Activated T-cell treated with anti-CD3 and anti-CD28 coated beads, Interleukin-2, amount 50 U/mL, for 4 hours (primary cell): ENCODE data around the gene FOXA2. TPM values are rescaled to one million over a fixed set of nuclear protein-coding genes. Genes with fewer than 3 reads are reported as not detected.

Source experiments
- ATAC-seq, 2 donors: fragments of 200-7000 bp; cut with Tn5 transposase; one replicate each; pipeline ENCODE4 v1.10.0; 2021
- DNase-seq: peaks from one replicate; pipeline ENCODE4 v3.0.0-alpha.2; 2020
- H3K27me3 Mint-ChIP-seq: one replicate; pipeline ENCODE4 v1.8.0; 2021; ENCODE audit warnings: low read depth, mixed read lengths
- H3K36me3 Mint-ChIP-seq: one replicate; pipeline ENCODE4 v1.8.0; 2022; ENCODE audit warnings: mixed read lengths; ENCODE audit not compliant: insufficient read depth
- H3K4me1 Mint-ChIP-seq: one replicate; pipeline ENCODE4 v1.8.0; 2021; ENCODE audit warnings: low read depth, mixed read lengths
- H3K4me3 Mint-ChIP-seq: one replicate; pipeline ENCODE4 v1.8.0; 2021; ENCODE audit warnings: mild to moderate bottlenecking, moderate library complexity, mixed read lengths
- H3K9me3 Mint-ChIP-seq: one replicate; pipeline ENCODE4 v1.8.0; 2021; ENCODE audit warnings: mixed read lengths
- total RNA-seq, 3 donors: library from RNA; stranded (reverse); gene quantifications; one replicate each; pipeline ENCODE4 v1.2.1, GENCODE V29; 2021

Gene FOXA2
- not detected for total RNA-seq

DNA sequence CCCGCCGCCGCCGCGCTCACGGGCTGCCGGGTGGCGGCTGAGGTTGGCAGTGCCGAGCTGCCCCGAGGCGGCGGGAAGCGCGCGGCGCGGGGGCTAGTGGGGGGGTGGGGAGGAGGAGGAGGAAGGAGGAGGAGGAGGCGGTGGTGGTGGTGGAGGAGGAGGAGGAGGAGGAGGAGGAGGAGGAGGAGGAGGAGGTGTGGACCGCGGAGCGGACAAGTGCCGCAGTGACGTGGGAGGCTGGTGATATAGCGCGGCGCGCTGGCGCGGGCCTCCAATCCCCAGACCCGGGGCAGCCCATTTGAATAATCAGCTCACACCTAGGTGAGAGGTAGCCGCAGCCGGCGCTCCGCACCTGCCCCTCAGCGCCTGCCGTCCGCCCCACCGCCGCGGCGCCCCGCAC lies at the start of gene FOXA2:
Gene FOXA2, minus strand, starts transcription at position 51 of the 400 bp plus-strand sequence. CDS start 294 bp downstream, outside the sequence.
- ATAC-seq (no peak), DNase-seq (no peak)
- Mint-ChIP-seq H3K9me3 (no peaks in the 10 kb centered on the region), H3K4me3 (no peak within 1 kb of the TSS), H3K27me3 (peaks cover 69% of the 10 kb centered on the region), H3K36me3 (no peaks in the 10 kb centered on the region), H3K4me1 (peaks cover 2% of the 10 kb centered on the region)

DNA sequence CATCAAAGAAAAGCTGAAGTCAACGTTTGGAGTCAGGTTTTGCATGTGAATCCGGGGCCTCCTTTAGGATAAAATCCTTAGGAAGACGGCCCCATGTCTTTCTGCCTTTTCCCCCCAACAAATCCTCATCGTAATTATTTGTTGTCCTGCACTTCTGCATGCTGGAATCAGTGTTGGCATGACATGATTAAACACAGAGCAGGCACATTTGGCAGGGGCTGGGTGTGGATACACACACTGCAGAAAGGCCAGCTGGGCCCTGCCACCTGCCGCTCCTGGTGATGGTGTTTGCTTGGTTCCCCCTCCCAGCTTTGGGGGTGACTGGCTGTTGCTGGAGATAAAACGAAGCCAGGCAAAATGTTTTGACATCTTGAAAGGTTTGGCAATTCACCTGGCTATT lies 46.3 kb upstream of the FOXA2 start:
- ATAC-seq (no peak), DNase-seq (no peak)
- H3K4me1 Mint-ChIP-seq, result no peaks in the 10 kb centered on the region
- H3K36me3 Mint-ChIP-seq, result no peaks in the 10 kb centered on the region
- no peak overlapping the region for H3K4me3 Mint-ChIP-seq
- no peaks in the 10 kb centered on the region for H3K27me3 Mint-ChIP-seq
- no peaks in the 10 kb centered on the region for H3K9me3 Mint-ChIP-seq

DNA sequence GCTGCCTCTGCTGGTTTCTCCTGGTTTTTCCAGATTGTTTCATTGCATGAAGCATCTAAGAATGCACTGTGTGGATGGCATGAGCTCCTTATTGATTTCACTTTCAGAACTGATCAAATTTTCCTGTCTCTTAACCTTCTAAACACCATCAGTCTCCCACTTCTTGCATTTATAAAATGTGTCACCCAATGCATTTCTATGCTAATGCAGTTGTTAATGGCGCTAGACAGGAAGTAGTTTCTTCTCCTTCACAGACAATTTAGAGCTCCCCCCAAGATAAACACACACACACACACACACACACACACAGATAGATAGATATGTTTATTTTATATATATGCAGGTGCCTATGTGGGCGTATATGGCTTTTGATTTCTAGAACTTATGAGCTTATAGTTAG lies 45.6 kb upstream of the FOXA2 start:
- no peaks in the 10 kb centered on the region for H3K9me3 Mint-ChIP-seq
- H3K27me3 Mint-ChIP-seq, result no peaks in the 10 kb centered on the region
- ATAC-seq, result no peak
- no peaks in the 10 kb centered on the region for H3K36me3 Mint-ChIP-seq
- no peaks in the 10 kb centered on the region for H3K4me1 Mint-ChIP-seq
- no peak overlapping the region for H3K4me3 Mint-ChIP-seq
- DNase-seq, result no peak

DNA sequence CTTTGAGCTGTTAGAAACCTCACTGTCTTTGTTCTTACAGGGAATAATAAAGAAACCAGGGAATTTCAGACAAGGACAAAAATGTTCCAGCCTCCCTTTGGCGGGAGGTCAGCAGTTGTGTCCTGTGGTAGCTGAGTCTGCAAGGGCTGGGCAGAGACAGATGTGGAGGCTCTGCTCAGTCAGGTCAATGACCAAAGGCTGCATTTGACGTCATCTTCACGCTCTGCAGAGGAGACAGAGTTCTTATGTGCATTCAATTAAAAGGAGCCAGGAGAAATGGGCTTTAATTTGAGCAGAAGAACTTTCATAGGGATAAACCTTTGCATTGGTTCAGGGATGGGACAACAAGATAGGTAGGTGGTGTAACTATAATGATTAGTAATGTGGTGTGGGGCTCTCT lies 45.1 kb upstream of the FOXA2 start:
- H3K4me3 Mint-ChIP-seq, result no peak overlapping the region
- no peaks in the 10 kb centered on the region for H3K4me1 Mint-ChIP-seq
- no peak for DNase-seq
- ATAC-seq, result no peak
- no peaks in the 10 kb centered on the region for H3K27me3 Mint-ChIP-seq
- H3K36me3 Mint-ChIP-seq, result no peaks in the 10 kb centered on the region
- H3K9me3 Mint-ChIP-seq, result no peaks in the 10 kb centered on the region

DNA sequence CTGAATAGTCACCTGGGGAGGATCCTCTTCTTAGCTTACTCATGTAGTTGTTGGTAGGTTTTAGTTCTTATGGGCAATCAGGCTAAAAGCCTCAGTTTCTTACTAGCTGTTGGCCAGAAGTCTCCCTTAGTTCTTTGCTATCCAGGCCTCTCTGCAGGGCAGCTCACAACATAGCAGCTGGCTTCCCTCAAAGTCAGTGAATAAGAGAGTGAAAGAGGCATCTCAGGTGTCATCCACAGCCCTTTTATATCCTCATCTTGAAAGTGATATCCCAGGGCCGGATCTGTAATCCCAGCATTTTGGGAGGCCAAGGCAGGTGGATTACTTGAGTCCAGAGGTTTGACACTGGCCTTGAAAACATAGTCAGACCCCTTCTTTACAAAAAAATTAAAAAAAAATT lies 42.1 kb upstream of the FOXA2 start:
- DNase-seq (no peak), ATAC-seq (no peak)
- H3K36me3 Mint-ChIP-seq, result no peaks in the 10 kb centered on the region
- no peaks in the 10 kb centered on the region for H3K4me1 Mint-ChIP-seq
- H3K27me3 Mint-ChIP-seq, result no peaks in the 10 kb centered on the region
- H3K9me3 Mint-ChIP-seq, result no peaks in the 10 kb centered on the region
- H3K4me3 Mint-ChIP-seq, result no peak overlapping the region

DNA sequence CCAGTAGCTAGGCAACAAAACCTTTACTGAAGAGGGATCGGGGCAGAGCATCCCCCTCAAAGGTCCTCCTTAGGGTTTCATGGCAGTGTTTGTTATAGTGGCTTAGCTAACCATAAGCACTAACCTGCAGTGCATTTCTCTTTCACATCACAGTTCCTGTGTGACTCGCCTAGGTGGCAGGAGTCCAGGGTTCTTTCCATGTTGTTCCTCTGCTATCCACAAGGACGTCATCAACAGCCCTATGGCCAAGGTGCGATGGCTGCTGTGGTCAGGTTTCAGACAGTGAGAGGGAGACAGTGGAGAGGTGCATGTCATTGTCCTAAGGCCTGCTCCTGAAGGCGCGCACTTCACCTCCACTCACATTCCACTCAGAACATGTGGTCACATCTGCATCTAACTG lies 38.8 kb upstream of the FOXA2 start:
- Mint-ChIP-seq H3K36me3 (no peaks in the 10 kb centered on the region), H3K4me1 (no peaks in the 10 kb centered on the region), H3K4me3 (no peak overlapping the region), H3K27me3 (no peaks in the 10 kb centered on the region), H3K9me3 (no peaks in the 10 kb centered on the region)
- ATAC-seq, result no peak
- no peak for DNase-seq

DNA sequence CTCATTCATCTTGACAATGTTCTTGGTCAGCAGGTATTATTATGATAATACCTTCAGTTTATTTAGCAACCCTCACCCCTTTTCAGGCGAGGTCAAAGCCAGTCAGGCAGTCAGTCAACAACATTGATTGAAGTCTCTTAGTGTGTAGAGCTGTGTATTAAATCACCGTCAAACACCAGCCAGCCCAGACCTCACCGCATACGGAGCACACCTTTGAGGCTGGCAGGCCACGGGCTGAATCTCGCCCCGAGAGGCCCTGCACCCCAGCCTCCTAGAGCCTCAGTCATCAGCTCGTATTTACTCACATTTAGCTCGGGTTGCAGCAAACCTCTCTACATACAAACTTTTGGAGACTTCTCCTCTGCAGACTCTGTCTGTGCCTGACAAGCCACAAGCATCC lies 36.0 kb upstream of the FOXA2 start:
- peaks cover 3% of the 10 kb centered on the region for H3K9me3 Mint-ChIP-seq
- H3K36me3 Mint-ChIP-seq, result no peaks in the 10 kb centered on the region
- DNase-seq, result no peak
- H3K27me3 Mint-ChIP-seq, result peaks cover 2% of the 10 kb centered on the region
- ATAC-seq, result no peak
- H3K4me1 Mint-ChIP-seq, result no peaks in the 10 kb centered on the region
- H3K4me3 Mint-ChIP-seq, result no peak overlapping the region

DNA sequence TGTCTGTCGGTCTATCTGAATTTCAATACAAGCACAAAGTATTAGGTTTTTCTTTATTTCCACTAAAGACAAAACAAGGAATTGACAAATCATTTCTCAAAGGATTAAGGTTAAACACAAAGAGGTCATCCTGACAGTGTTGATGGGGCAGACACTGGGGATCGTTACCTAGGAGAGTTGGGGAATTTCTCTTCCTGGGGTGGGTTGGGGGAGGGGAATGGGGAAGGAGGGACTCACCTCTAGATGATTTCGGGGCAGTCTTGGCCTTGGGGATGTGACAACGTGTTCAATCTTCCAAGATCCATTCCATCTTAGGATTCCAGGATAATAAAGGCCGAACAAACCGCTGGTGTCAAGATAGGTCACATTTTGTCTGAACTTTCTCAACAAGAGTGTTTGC lies 35.4 kb upstream of the FOXA2 start:
- Mint-ChIP-seq H3K4me3 (no peak overlapping the region), H3K9me3 (peaks cover 3% of the 10 kb centered on the region), H3K36me3 (no peaks in the 10 kb centered on the region), H3K4me1 (no peaks in the 10 kb centered on the region), H3K27me3 (peaks cover 2% of the 10 kb centered on the region)
- no peak for ATAC-seq
- no peak for DNase-seq

DNA sequence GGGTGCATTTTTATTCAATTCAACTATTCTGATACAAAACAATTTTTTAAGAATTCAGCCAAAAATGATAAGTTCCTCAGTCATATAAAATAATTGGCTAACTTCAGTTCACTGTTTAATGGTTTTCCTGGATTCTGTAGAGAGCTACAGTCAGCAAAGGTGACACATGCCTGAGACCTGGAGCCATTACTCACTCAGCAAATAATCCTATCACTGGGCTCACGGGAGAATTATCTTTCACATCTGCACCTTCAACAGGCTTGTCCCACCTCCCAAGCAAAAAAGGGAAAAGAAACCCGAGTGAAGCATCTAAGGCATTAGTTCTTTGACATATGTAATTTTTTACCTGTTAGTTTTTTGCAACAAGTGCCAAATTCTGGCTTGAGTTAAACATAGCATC lies 34.9 kb upstream of the FOXA2 start:
- Mint-ChIP-seq H3K4me1 (no peaks in the 10 kb centered on the region), H3K27me3 (peaks cover 5% of the 10 kb centered on the region), H3K4me3 (no peak overlapping the region), H3K9me3 (peaks cover 3% of the 10 kb centered on the region), H3K36me3 (no peaks in the 10 kb centered on the region)
- DNase-seq (no peak), ATAC-seq (no peak)

DNA sequence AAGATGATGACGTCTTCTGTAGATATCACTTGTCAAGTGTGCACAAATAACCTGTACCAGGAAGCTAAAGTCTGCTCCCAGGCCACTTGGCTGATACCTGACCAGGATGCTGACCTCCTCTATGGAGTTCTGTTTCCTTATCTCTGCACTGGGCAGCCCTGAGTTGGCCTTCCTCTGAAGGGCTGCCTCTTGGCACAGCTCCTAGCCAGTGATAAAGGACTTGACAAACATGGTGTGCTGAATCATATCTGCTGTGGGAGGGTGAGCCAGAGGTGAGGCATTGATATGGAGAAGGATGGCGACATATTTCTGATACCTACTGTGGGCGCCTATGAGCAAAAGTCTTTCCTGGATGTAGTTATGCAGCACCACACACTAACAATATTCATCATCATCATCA lies 32.8 kb upstream of the FOXA2 start:
- Mint-ChIP-seq H3K9me3 (peaks cover 8% of the 10 kb centered on the region), H3K27me3 (peaks cover 5% of the 10 kb centered on the region), H3K4me1 (no peaks in the 10 kb centered on the region), H3K36me3 (no peaks in the 10 kb centered on the region), H3K4me3 (no peak overlapping the region)
- no peak for DNase-seq
- no peak for ATAC-seq

DNA sequence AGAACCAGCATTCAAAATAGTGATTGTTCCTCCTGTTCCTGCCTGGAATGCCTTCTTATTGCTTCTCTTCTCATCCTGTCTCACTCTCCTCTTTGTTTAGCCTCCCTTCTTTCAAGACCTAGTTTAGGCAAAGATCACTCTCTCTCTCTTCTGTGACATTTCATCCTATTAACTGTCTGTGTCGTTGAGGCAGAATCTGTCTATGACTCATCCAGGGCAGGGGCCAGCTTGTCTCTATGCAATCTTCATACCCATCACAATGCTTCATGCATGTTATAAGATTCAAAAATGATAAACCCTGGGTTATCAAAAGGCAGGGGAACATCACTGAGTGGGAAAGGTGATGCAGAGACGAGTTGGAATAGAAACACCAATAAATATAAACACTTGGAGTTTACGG lies 32.2 kb upstream of the FOXA2 start:
- Mint-ChIP-seq H3K9me3 (peaks cover 8% of the 10 kb centered on the region), H3K36me3 (no peaks in the 10 kb centered on the region), H3K27me3 (peaks cover 5% of the 10 kb centered on the region), H3K4me3 (no peak overlapping the region), H3K4me1 (no peaks in the 10 kb centered on the region)
- DNase-seq (no peak), ATAC-seq (no peak)

DNA sequence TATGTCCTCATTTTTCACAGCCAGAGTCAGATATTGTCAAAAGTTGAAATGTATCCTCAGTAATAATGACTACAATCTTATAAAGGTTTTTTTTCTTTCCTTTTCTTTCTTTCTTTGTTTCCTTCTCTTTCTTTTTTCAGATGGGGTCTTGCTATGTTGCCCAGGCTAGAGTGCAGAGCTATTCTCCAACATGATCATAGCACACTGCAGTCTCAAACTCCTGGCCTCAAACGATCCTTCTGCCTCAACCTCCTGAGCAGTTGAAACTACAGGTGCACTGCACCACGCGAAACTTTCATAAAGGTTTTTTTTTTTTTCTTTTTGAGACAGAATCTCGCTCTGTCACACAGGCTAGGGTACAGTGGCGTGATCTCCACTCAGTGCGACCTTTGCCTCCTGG lies 31.1 kb upstream of the FOXA2 start:
- no peak overlapping the region for H3K4me3 Mint-ChIP-seq
- no peaks in the 10 kb centered on the region for H3K36me3 Mint-ChIP-seq
- peaks cover 5% of the 10 kb centered on the region for H3K27me3 Mint-ChIP-seq
- H3K9me3 Mint-ChIP-seq, result peaks cover 8% of the 10 kb centered on the region
- ATAC-seq (no peak), DNase-seq (no peak)
- H3K4me1 Mint-ChIP-seq, result no peaks in the 10 kb centered on the region

DNA sequence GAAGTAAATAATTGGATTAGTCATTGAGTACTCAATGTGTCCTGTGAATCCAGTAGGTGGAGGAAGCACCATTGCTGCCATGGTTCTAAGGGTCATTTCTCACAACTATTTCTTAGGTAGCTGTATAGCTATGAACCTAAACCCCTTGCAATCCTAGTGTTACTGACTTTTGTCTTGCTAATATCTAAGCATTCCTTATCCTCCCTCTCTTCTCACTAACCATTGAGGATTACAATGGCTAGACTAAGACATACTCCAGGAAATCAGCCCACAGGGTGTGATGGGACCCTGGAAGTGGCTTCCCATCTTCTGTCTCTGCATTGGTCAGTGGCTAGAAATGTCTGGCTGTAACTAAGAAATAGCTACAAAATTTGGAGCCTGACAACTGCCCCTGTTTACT lies 27.3 kb upstream of the FOXA2 start:
- peaks cover 5% of the 10 kb centered on the region for H3K27me3 Mint-ChIP-seq
- peaks cover 10% of the 10 kb centered on the region for H3K9me3 Mint-ChIP-seq
- no peaks in the 10 kb centered on the region for H3K4me1 Mint-ChIP-seq

DNA sequence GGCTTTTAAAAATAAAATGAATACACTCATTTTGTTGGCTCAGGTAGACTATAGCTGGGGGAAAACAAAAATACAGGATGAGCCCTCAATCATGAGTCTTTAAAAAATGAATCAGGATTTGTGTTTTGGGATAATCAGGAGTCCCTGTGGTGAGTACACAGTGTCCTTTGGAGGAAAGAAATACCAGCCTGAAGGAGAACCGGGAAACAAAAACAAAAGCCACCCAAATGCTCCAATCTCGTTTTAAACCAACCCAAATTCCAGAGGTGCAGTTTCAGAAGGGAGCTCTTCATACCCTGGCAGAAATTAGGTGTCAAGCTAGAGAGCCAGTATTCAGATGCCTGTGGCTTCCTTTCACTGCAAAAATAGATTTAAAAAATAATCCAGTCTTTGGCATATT lies 23.3 kb upstream of the FOXA2 start:
- DNase-seq (no peak), ATAC-seq (no peak)
- H3K27me3 Mint-ChIP-seq, result no peaks in the 10 kb centered on the region
- no peaks in the 10 kb centered on the region for H3K36me3 Mint-ChIP-seq
- H3K4me3 Mint-ChIP-seq, result no peak overlapping the region
- no peaks in the 10 kb centered on the region for H3K4me1 Mint-ChIP-seq
- peaks cover 8% of the 10 kb centered on the region for H3K9me3 Mint-ChIP-seq

More for the DNA sequence above, 27.3 kb upstream of the FOXA2 start:
- no peak for DNase-seq
- Mint-ChIP-seq H3K4me3 (no peak overlapping the region), H3K36me3 (no peaks in the 10 kb centered on the region)
- ATAC-seq, result no peak

DNA sequence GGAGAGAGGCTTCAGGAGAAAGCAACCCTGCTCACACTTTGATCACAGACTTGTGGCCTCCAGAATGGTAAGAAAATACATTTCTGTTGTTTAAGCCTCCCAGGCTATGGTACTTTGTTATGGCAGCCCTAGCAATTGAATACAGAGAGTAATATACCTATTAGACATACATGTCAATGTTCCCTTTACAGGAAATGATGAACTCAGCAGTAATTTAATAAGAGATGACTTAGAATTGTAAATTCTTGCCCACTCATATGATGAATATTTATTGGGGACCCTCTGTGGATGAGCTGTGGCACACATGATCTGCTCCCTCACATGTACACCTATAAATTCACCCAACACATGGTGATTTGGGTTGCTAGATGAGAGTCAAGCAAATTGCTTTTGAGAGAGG lies 20.4 kb upstream of the FOXA2 start:
- DNase-seq, result no peak
- no peak overlapping the region for H3K4me3 Mint-ChIP-seq
- no peak for ATAC-seq
- H3K27me3 Mint-ChIP-seq, result no peaks in the 10 kb centered on the region
- no peaks in the 10 kb centered on the region for H3K36me3 Mint-ChIP-seq
- H3K4me1 Mint-ChIP-seq, result no peaks in the 10 kb centered on the region
- H3K9me3 Mint-ChIP-seq, result peaks cover 8% of the 10 kb centered on the region
